PC-3 (cell line): Measurements from ENCODE around the gene TNFAIP8L3. TPM values are rescaled to one million over a fixed set of nuclear protein-coding genes. Genes with fewer than 3 reads are reported as not detected.

Experiments used
- ATAC-seq: fragments of 200-7000 bp; cut with Tn5 transposase; 2 replicates; pipeline ENCODE4 v1.9.1; 2020; ENCODE audit warnings: mild to moderate bottlenecking, moderate library complexity
- BruUV-seq: library from RNA; stranded (reverse); fragments of 400-500 nt; replicated peaks from 2 replicates; lab custom pipeline; 2021; lab: Mats Ljungman, UMichigan
- CTCF ChIA-PET: fragments of 300-600 bp; sonication (Branson Sonifier 250); formaldehyde crosslinking; loops from one replicate; lab custom pipeline; 2022; ENCODE audit warnings: antibody characterized with exemption; lab: Charles Lee
- POLR2A ChIA-PET: fragments of 300-600 bp; sonication (Branson Sonifier 250); formaldehyde crosslinking; loops from one replicate; lab custom pipeline; 2022; ENCODE audit warnings: antibody characterized with exemption; ENCODE audit not compliant: unreplicated experiment; lab: Charles Lee
- DNase-seq: peaks from one replicate; pipeline ENCODE4 v3.0.0-alpha.2; 2015
- H2AFZ ChIP-seq: fragments of 300-600 bp; sonication (generic); 2 replicates; pipeline ENCODE4 v1.6.0; 2016; ENCODE audit warnings: antibody characterized with exemption, low read length
- H3F3A ChIP-seq: fragments of 300-600 bp; sonication (generic); one replicate; pipeline ENCODE4 v1.6.0; 2017; ENCODE audit warnings: antibody characterized with exemption, low read length, control low read depth, mild to moderate bottlenecking; ENCODE audit not compliant: unreplicated experiment
- H3K27ac ChIP-seq: fragments of 300-600 bp; sonication (generic); 2 replicates; pipeline ENCODE4 v1.5.1; 2016; ENCODE audit warnings: mild to moderate bottlenecking, low read length
- H3K27me3 ChIP-seq: fragments of 300-600 bp; sonication (generic); 2 replicates; pipeline ENCODE4 v1.6.1; 2016; ENCODE audit warnings: low read length, mixed read lengths
- H3K36me3 ChIP-seq: fragments of 300-600 bp; sonication (generic); 2 replicates; pipeline ENCODE4 v1.6.1; 2016; ENCODE audit warnings: low read depth, mixed run types, low read length, mixed read lengths
- H3K4me1 ChIP-seq: fragments of 300-600 bp; sonication (generic); 2 replicates; pipeline ENCODE4 v1.5.1; 2016; ENCODE audit warnings: low read length; ENCODE audit not compliant: insufficient read depth
- H3K4me2 ChIP-seq: fragments of 300-600 bp; sonication (generic); 2 replicates; pipeline ENCODE4 v1.6.0; 2016; ENCODE audit warnings: low read length
- H3K4me3 ChIP-seq: fragments of 300-600 bp; sonication (generic); 2 replicates; pipeline ENCODE4 v1.5.1; 2016; ENCODE audit warnings: mild to moderate bottlenecking, low read length, mixed read lengths
- H3K79me2 ChIP-seq: fragments of 300-600 bp; sonication (generic); 2 replicates; pipeline ENCODE4 v1.6.1; 2017; ENCODE audit warnings: low read length, mixed read lengths
- H3K9ac ChIP-seq: fragments of 300-600 bp; sonication (generic); 2 replicates; pipeline ENCODE4 v1.6.0; 2016; ENCODE audit warnings: mild to moderate bottlenecking, low read length
- H3K9me2 ChIP-seq: fragments of 300-600 bp; sonication (generic); replicated peaks from 2 replicates; pipeline ENCODE4 v1.6.1; 2016; ENCODE audit warnings: mixed run types, low read length, mixed read lengths
- H3K9me3 ChIP-seq: fragments of 300-600 bp; sonication (generic); 2 replicates; pipeline ENCODE4 v1.6.1; 2016; ENCODE audit warnings: low read length, mixed read lengths
- H4K20me1 ChIP-seq: fragments of 300-600 bp; sonication (generic); 2 replicates; pipeline ENCODE4 v1.6.1; 2016; ENCODE audit warnings: low read length, mixed read lengths
- CTCF ChIP-seq: fragments of 300-600 bp; sonication (generic); conservative IDR thresholded peaks from 2 replicates; pipeline ENCODE4 v1.5.1; 2017; ENCODE audit warnings: antibody characterized with exemption, low read depth, mild to moderate bottlenecking, low read length
- EZH2 ChIP-seq: fragments of 300-600 bp; sonication (generic); IDR thresholded peaks from one replicate; pipeline ENCODE4 v1.6.1; 2017; ENCODE audit warnings: antibody characterized with exemption, mild to moderate bottlenecking, low read length; ENCODE audit not compliant: unreplicated experiment
- EZH2phosphoT487 ChIP-seq: fragments of 300-600 bp; sonication (generic); IDR thresholded peaks from 2 replicates; pipeline ENCODE4 v1.6.1; 2018; ENCODE audit warnings: mild to moderate bottlenecking, antibody characterized with exemption, low read length, borderline replicate concordance
- intact Hi-C: fragments of 100-400 bp; cut with micrococcal nuclease; formaldehyde crosslinking; loops from 2 replicates; pipeline ENCODE4 v1.9.0; 2023
- total RNA-seq: library from RNA; depleted of rRNA; stranded (reverse); fragments of >200 nt; gene quantifications from 2 replicates; pipeline ENCODE4 v1.2.3, GENCODE V29; 2014

The TNFAIP8L3 gene
- total RNA-seq, 1 experiment from 2014 or later: not detected

GRCh38 chr15:51023499-51023898 lies 71.2 kb downstream of the TNFAIP8L3 start:
- H3K27ac ChIP-seq: no peak overlapping the region
- BruUV-seq: no TSS peak

GRCh38 chr15:51022206-51022605 lies 72.5 kb downstream of the TNFAIP8L3 start:
- intact Hi-C loops: no loop called here
- Histone ChIP-seq H3K9ac (no peak overlapping the region), H3K4me1 (no peaks in the 10 kb centered on the region), H3K79me2 (no peaks in the 10 kb centered on the region), H2AFZ (no peak overlapping the region), H3K9me2 (no peaks in the 10 kb centered on the region), H3K9me3 (no peaks in the 10 kb centered on the region), H3K27ac (no peak overlapping the region), H3K27me3 (no peaks in the 10 kb centered on the region), H3K4me2 (no peak overlapping the region), H3K4me3 (no peak overlapping the region), H3F3A (no peaks in the 10 kb centered on the region), H3K36me3 (no peaks in the 10 kb centered on the region), H4K20me1 (no peaks in the 10 kb centered on the region)
- CTCF ChIA-PET: no interaction called here
- TF ChIP-seq EZH2phosphoT487 (no peak), EZH2 (no peak), CTCF (no peak)
- POLR2A ChIA-PET: no interaction called here
- no peak for ATAC-seq
- DNase-seq: no peak
- no TSS peak for BruUV-seq

More at GRCh38 chr15:51023499-51023898, 71.2 kb downstream of the TNFAIP8L3 start:
- CTCF ChIA-PET: no interaction called here
- Histone ChIP-seq H3K79me2 (no peaks in the 10 kb centered on the region), H3K9me2 (no peaks in the 10 kb centered on the region), H3K27me3 (no peaks in the 10 kb centered on the region), H3F3A (no peaks in the 10 kb centered on the region), H2AFZ (no peak overlapping the region), H3K36me3 (no peaks in the 10 kb centered on the region), H3K9ac (no peak overlapping the region), H3K4me1 (no peaks in the 10 kb centered on the region), H3K9me3 (no peaks in the 10 kb centered on the region), H3K4me3 (no peak overlapping the region), H4K20me1 (no peaks in the 10 kb centered on the region), H3K4me2 (no peak overlapping the region)
- POLR2A ChIA-PET: no interaction called here
- ATAC-seq (no peak), DNase-seq (no peak)
- intact Hi-C loops: no loop called here
- TF ChIP-seq CTCF: no peak
- TF ChIP-seq EZH2: no peak
- TF ChIP-seq EZH2phosphoT487: no peak

DNA sequence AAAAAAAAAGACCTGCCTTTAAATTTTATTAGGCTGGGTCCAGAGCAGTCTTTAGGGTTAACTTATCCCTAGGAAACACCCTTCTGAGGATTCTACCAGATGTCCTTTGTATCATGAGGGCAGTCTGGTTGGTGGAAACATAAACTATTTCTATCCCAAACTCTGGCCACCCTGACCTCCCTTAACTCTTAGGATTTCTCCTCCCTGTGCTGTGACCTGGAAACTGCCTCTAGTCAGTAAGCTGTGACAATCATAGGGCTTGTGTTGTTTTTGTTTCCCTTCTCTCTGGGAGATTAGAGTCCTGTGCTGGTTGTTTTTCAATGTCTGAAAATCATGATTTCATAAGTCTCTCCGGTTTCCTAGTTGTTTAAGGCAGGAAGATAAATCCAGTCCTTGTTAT lies 78.1 kb downstream of the TNFAIP8L3 start:
- Histone ChIP-seq H3K79me2 (no peaks in the 10 kb centered on the region), H3F3A (no peaks in the 10 kb centered on the region), H3K9ac (no peak overlapping the region), H3K4me2 (no peak overlapping the region), H3K27me3 (no peaks in the 10 kb centered on the region), H3K27ac (no peak overlapping the region), H4K20me1 (no peaks in the 10 kb centered on the region), H2AFZ (no peak overlapping the region), H3K4me1 (no peaks in the 10 kb centered on the region), H3K9me2 (no peaks in the 10 kb centered on the region), H3K36me3 (no peaks in the 10 kb centered on the region), H3K4me3 (no peak overlapping the region), H3K9me3 (no peaks in the 10 kb centered on the region)
- POLR2A ChIA-PET: no interaction called here
- ATAC-seq (no peak), DNase-seq (no peak)
- CTCF ChIA-PET: no interaction called here
- BruUV-seq: no TSS peak
- TF ChIP-seq EZH2phosphoT487 (no peak), CTCF (no peak), EZH2 (no peak)
- intact Hi-C loops: no loop called here
